K562 (cell line): ENCODE measurements around the gene UBAC2. TPM values are rescaled to one million over a fixed set of nuclear protein-coding genes. Genes with fewer than 3 reads are reported as not detected.

Experiments used
- ATF7 ChIP-seq: fragments of 450-650 bp; IDR thresholded peaks from 2 replicates; pipeline ENCODE4 v1.7.1; 2014; ENCODE audit warnings: mild to moderate bottlenecking, moderate library complexity
- BHLHE40 ChIP-seq: IDR thresholded peaks from 2 replicates; pipeline ENCODE4 v1.6.1; 2011; ENCODE audit warnings: low read length, improper control_type of control experiment
- CREM ChIP-seq: IDR thresholded peaks from 2 replicates; pipeline ENCODE4 v1.6.1; 2014; ENCODE audit warnings: antibody characterized with exemption, low read depth
- DACH1 ChIP-seq: fragments of 450-650 bp; IDR thresholded peaks from 2 replicates; pipeline ENCODE4 v1.6.1; 2018; ENCODE audit not compliant: partially characterized antibody
- E2F5 ChIP-seq: sonication (generic); formaldehyde crosslinking; IDR thresholded peaks from 2 replicates; pipeline ENCODE4 v1.8.0; 2022; ENCODE audit warnings: mild to moderate bottlenecking, missing genetic modification reagents
- HDAC1 ChIP-seq, 2 experiments: fragments of 450-650 bp; IDR thresholded peaks; 2 replicates each; pipeline ENCODE4 v1.6.1; 2016 to 2017; ENCODE audit warnings: inconsistent platforms in 1 of 2, mild to moderate bottlenecking in 1 of 2, moderate library complexity in 1 of 2
- L3MBTL2 ChIP-seq: fragments of 450-650 bp; IDR thresholded peaks from 2 replicates; pipeline ENCODE4 v1.6.1; 2016; ENCODE audit warnings: mild to moderate bottlenecking, moderate library complexity
- MAFF ChIP-seq: IDR thresholded peaks from 2 replicates; pipeline ENCODE4 v1.6.1; 2012; ENCODE audit warnings: low read length, improper control_type of control experiment
- SMC3 ChIP-seq: conservative IDR thresholded peaks from 2 replicates; pipeline ENCODE4 v1.6.1; 2011; ENCODE audit warnings: low read depth, low read length, improper control_type of control experiment; ENCODE audit not compliant: insufficient read depth
- SRSF9 ChIP-seq: fragments of 200-400 bp; formaldehyde crosslinking; IDR thresholded peaks from 2 replicates; pipeline ENCODE4 v1.6.1; 2017; ENCODE audit warnings: low read depth, low read length, borderline replicate concordance
- TBP ChIP-seq: optimal IDR thresholded peaks from 2 replicates; pipeline ENCODE3; 2011; ENCODE audit warnings: low read depth, low read length, improper control_type of control experiment
- TFAP4 ChIP-seq: sonication (generic); formaldehyde crosslinking; IDR thresholded peaks from 2 replicates; pipeline ENCODE4 v1.8.0; 2022; ENCODE audit warnings: missing genetic modification reagents, mild to moderate bottlenecking, moderate library complexity, borderline replicate concordance
- ZEB2 ChIP-seq: fragments of 450-650 bp; IDR thresholded peaks from 2 replicates; pipeline ENCODE4 v1.6.1; 2016
- ZFX ChIP-seq: sonication (generic); formaldehyde crosslinking; IDR thresholded peaks from 2 replicates; pipeline ENCODE4 v1.8.0; 2022; ENCODE audit warnings: mild to moderate bottlenecking, missing genetic modification reagents, moderate library complexity
- ZNF174 ChIP-seq: fragments of 250-450 bp; sonication (Bioruptor Pico); IDR thresholded peaks from 2 replicates; pipeline ENCODE4 v1.4.0; 2020; ENCODE audit warnings: mild to moderate bottlenecking
- ZNF431 ChIP-seq: sonication (generic); formaldehyde crosslinking; IDR thresholded peaks from 2 replicates; pipeline ENCODE4 v1.8.0; 2022; ENCODE audit warnings: mild to moderate bottlenecking, missing genetic modification reagents
- polyA plus RNA-seq, 8 experiments: library from polyadenylated mRNA; depleted of rRNA in 4 of 8; stranded (reverse) in 5 of 8; unstranded in 3 of 8; fragments of >200 nt; fragmentation: Nextera tagmentation in 2 of 8; fragmentation: Illumina TruSeq in 1 of 8; extraction: Ambion mirVana in 2 of 8; extraction: Trizol in 1 of 8; gene quantifications; 2 replicates each; pipeline versions ENCODE4 v1.2.1 to v1.2.3, GENCODE V29; 2011 to 2014; ENCODE audit warnings: inconsistent platforms in 1 of 8, missing spikeins in 1 of 8
- total RNA-seq, 7 experiments: library from RNA; depleted of rRNA in 6 of 7; stranded (reverse); fragments of >200 nt in 6 of 7; fragmentation: Illumina TruSeq in 2 of 7; extraction: Trizol in 2 of 7; gene quantifications; 2 replicates each; pipeline versions ENCODE4 v1.2.1 to v1.2.3, GENCODE V29; 2011 to 2021; ENCODE audit warnings: low replicate concordance in 1 of 7
- TF ChIP-seq, protein P1 (sequence below), 3 experiments: IDR thresholded peaks in 2 of 3; conservative IDR thresholded peaks in 1 of 3; 2 replicates each; pipeline ENCODE4 v1.5.1; 2011 to 2012; ENCODE audit warnings: low read length in 3 of 3, mild to moderate bottlenecking in 3 of 3, control low read depth in 2 of 3, improper control_type of control experiment in 1 of 3, inconsistent platforms in 1 of 3, low read depth in 1 of 3, mixed read lengths in 1 of 3, moderate library complexity in 1 of 3; ENCODE audit not compliant: insufficient read depth in 2 of 3
- TF ChIP-seq, protein P2 (sequence below), 2 experiments: IDR thresholded peaks; 2 replicates each; pipeline ENCODE4 v1.6.1; 2011; ENCODE audit warnings: borderline replicate concordance in 1 of 2, control low read depth in 1 of 2, low read depth in 1 of 2, low read length in 1 of 2, mild to moderate bottlenecking in 1 of 2, mixed read lengths in 1 of 2, moderate library complexity in 1 of 2; ENCODE audit not compliant: insufficient read depth in 1 of 2, insufficient read length in 1 of 2, poor library complexity in 1 of 2, severe bottlenecking in 1 of 2; ENCODE audit errors: extremely low read depth in 1 of 2

UBAC2 gene
- total and polyA plus RNA-seq, 9 of the 15 experiments (the other 6 are each of a cell fraction or from before 2014, with no cell fraction given), result 6.0 to 84.1 (median 32.3) TPM

DNA sequence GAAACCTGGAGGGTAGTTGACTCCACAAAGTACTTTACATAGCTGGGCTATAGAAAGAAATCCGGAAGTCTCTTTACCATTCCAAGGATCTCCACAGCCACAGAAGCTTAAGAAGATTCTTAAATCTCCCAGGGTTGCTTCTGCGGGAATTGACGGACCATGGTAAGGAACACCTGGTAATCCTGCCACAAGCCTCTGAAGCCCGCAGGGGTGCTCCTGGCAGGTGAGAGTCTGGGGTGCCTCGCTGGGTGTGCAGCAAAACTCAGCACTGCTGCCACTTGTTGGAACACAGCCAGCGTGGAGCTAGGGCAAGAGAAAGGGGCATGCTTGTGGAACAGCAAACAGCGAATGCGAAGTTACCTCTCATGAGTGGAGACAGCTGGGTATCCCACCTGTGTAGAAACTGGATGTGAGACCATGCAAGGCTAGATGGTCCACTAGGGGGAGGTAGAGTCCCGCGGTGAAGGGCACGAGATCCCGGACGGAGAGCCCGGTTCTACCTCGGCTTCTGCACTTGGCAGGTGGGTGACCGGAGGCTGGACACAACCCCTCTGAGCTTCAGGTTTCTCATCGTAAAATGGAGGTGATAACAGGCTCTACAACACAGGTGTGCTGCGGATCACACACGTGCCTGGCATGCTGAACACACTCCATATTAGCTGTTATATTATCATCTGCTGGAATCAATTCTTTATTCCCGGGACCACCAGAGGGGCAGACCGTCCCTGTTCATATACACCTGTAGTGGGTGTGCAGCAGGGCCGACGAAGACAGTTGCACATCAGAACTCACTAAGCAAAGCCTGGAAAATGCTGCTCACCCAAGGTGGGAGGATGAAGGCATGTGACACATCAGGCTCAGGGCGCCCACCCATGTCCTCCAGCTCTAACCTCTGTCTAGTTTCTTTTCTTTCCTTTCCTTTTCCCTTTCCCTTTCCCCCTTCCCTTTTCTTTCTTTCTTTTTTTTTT lies 24.1 kb upstream of the UBAC2 start (continued):
- 0 out of 2 replicates have a peak, but pooled peaks have one; percentile 13 for TF ChIP-seq ATF7
- TF ChIP-seq, protein P1, sequence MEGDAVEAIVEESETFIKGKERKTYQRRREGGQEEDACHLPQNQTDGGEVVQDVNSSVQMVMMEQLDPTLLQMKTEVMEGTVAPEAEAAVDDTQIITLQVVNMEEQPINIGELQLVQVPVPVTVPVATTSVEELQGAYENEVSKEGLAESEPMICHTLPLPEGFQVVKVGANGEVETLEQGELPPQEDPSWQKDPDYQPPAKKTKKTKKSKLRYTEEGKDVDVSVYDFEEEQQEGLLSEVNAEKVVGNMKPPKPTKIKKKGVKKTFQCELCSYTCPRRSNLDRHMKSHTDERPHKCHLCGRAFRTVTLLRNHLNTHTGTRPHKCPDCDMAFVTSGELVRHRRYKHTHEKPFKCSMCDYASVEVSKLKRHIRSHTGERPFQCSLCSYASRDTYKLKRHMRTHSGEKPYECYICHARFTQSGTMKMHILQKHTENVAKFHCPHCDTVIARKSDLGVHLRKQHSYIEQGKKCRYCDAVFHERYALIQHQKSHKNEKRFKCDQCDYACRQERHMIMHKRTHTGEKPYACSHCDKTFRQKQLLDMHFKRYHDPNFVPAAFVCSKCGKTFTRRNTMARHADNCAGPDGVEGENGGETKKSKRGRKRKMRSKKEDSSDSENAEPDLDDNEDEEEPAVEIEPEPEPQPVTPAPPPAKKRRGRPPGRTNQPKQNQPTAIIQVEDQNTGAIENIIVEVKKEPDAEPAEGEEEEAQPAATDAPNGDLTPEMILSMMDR (IDR thresholded peaks at IDR 0.05 in 2 of 3, conservative IDR thresholded peaks at IDR 0.05 in 1 of 3; ENCODE audit: insufficient read depth in 2 of 3, low read depth in 1 of 3, low read length in 3 of 3), result peak; percentile 81 to 85 (median 83)
- TF ChIP-seq E2F5 (CRISPR knock-in tag), result peak; percentile 42; the same call in 1 of the 2 replicates
- no peak for TF ChIP-seq ZFX (CRISPR knock-in tag)
- 0 out of 2 replicates have a peak, but pooled peaks have one; percentile 12 for TF ChIP-seq CREM
- TF ChIP-seq HDAC1 (IDR thresholded peaks at IDR 0.05), result peak in 1 of 2 experiments; percentile 18; a peak in 1 of 4 replicates
- peak; percentile 42; the same call in 1 of the 2 replicates for TF ChIP-seq TFAP4 (CRISPR knock-in tag)
- 0 out of 2 replicates have a peak, but pooled peaks have one; percentile 17 for TF ChIP-seq ZEB2
- no peak for TF ChIP-seq ZNF174 (CRISPR knock-in tag)
- TF ChIP-seq, protein P2, sequence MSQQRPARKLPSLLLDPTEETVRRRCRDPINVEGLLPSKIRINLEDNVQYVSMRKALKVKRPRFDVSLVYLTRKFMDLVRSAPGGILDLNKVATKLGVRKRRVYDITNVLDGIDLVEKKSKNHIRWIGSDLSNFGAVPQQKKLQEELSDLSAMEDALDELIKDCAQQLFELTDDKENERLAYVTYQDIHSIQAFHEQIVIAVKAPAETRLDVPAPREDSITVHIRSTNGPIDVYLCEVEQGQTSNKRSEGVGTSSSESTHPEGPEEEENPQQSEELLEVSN (IDR thresholded peaks at IDR 0.05; ENCODE audit: borderline replicate concordance in 1 of 2, extremely low read depth in 1 of 2, insufficient read depth in 1 of 2, insufficient read length in 1 of 2, low read depth in 1 of 2, low read length in 1 of 2, poor library complexity in 1 of 2, severe bottlenecking in 1 of 2), result peak in 1 of 2 experiments; percentile 28
- no peak for TF ChIP-seq MAFF
- 0 out of 2 replicates have a peak, but pooled peaks have one; percentile 21 for TF ChIP-seq ZNF431 (CRISPR knock-in tag)
- peak; percentile 74 for TF ChIP-seq SMC3
- TF ChIP-seq L3MBTL2, result peak; percentile 31; the same call in 1 of the 2 replicates
- TF ChIP-seq TBP, result no peak
- no peak for TF ChIP-seq SRSF9
- peak; percentile 60; the same call in 1 of the 2 replicates for TF ChIP-seq BHLHE40
- TF ChIP-seq DACH1, result no peak
